H1 (cell line): ENCODE data around the gene ADCK1. TPM values are rescaled to one million over a fixed set of nuclear protein-coding genes. Genes with fewer than 3 reads are reported as not detected.
"Not testable (repeated sequence)": the region's sequence is repeated elsewhere in the genome, so short reads cannot be mapped to it uniquely, and the experiment has no call there.

ENCODE experiments used
- CTCF ChIA-PET: fragments of 300-600 bp; sonication (Branson Sonifier 250); formaldehyde crosslinking; loops from one replicate; lab custom pipeline; 2021; ENCODE audit not compliant: partially characterized antibody; lab: Charles Lee
- POLR2A ChIA-PET: fragments of 300-600 bp; sonication (Branson Sonifier 250); formaldehyde crosslinking; loops from one replicate; lab custom pipeline; 2021; ENCODE audit warnings: inconsistent platforms; ENCODE audit not compliant: partially characterized antibody; lab: Charles Lee
- DNase-seq, 2 experiments: peaks; one replicate each; pipeline versions ENCODE4 v3.0.0 to v3.0.0-alpha.2; 2010 to 2022; ENCODE audit warnings: low spot score in 2 of 2, low read depth in 1 of 2, mixed read lengths in 1 of 2
- FAIRE-seq: peaks from 2 replicates; lab custom pipeline; 2011; peaks lifted over from hg19 to GRCh38; lab: Jason Lieb, UNC
- H2AFZ ChIP-seq: 2 replicates; pipeline ENCODE4 v1.8.1; 2012; ENCODE audit warnings: low read length, inconsistent platforms
- H2AK5ac ChIP-seq: 2 replicates; pipeline ENCODE4 v1.6.1; 2013; ENCODE audit warnings: low read depth, low read length
- H2BK120ac ChIP-seq: replicated peaks from 2 replicates; pipeline ENCODE3; 2013; ENCODE audit warnings: low read depth, low read length, inconsistent platforms
- H2BK12ac ChIP-seq: 2 replicates; pipeline ENCODE4 v1.6.1; 2013; ENCODE audit warnings: low read depth, low read length
- H2BK15ac ChIP-seq: 2 replicates; pipeline ENCODE4 v1.6.1; 2013; ENCODE audit warnings: low read length
- H2BK20ac ChIP-seq: 2 replicates; pipeline ENCODE4 v1.6.1; 2013; ENCODE audit warnings: low read length
- H2BK5ac ChIP-seq: 2 replicates; pipeline ENCODE4 v1.6.1; 2013; ENCODE audit warnings: low read depth, low read length
- H3K14ac ChIP-seq: 2 replicates; pipeline ENCODE4 v1.6.1; 2013; ENCODE audit warnings: inconsistent platforms; ENCODE audit not compliant: insufficient read length
- H3K18ac ChIP-seq: 2 replicates; pipeline ENCODE4 v1.6.1; 2013; ENCODE audit warnings: low read length; ENCODE audit errors: extremely low read depth
- H3K23ac ChIP-seq: 2 replicates; pipeline ENCODE4 v1.6.1; 2013; ENCODE audit warnings: inconsistent platforms; ENCODE audit not compliant: insufficient read length
- H3K23me2 ChIP-seq: 2 replicates; pipeline ENCODE4 v1.6.1; 2013; ENCODE audit warnings: low read depth, low read length
- H3K27ac ChIP-seq: 2 replicates; pipeline ENCODE4 v1.6.1; 2011; ENCODE audit warnings: low read depth, low read length, inconsistent platforms
- H3K27me3 ChIP-seq, 4 experiments: replicated peaks in 1 of 4; 1 replicate in 1 of 4; 2 replicates in 3 of 4; pipeline versions ENCODE4 v1.6.1 to v1.8.1; 2011 to 2013; ENCODE audit warnings: low read length in 3 of 4, mild to moderate bottlenecking in 3 of 4, inconsistent platforms in 2 of 4, mixed read lengths in 2 of 4, moderate library complexity in 1 of 4; ENCODE audit not compliant: control insufficient read depth in 3 of 4, insufficient read depth in 3 of 4; ENCODE audit errors: extremely low read depth in 1 of 4
- H3K36me3 ChIP-seq, 4 experiments: 2 replicates each; pipeline versions ENCODE4 v1.6.1 to v1.8.1; 2011 to 2013; ENCODE audit warnings: mild to moderate bottlenecking in 4 of 4, low read length in 3 of 4, moderate library complexity in 2 of 4, control low read depth in 1 of 4, inconsistent platforms in 1 of 4; ENCODE audit not compliant: insufficient read depth in 4 of 4, control insufficient read depth in 2 of 4
- H3K4ac ChIP-seq: replicated peaks from 2 replicates; pipeline ENCODE3; 2013; ENCODE audit warnings: low read length, low read depth, mixed read lengths, inconsistent platforms; ENCODE audit not compliant: insufficient read length
- H3K4me1 ChIP-seq, 4 experiments: replicated peaks in 1 of 4; 1 replicate in 1 of 4; 2 replicates in 3 of 4; pipeline versions ENCODE4 v1.6.1 to v1.8.1; 2011 to 2013; ENCODE audit warnings: low read length in 3 of 4, inconsistent platforms in 2 of 4, mixed read lengths in 1 of 4; ENCODE audit not compliant: insufficient read depth in 4 of 4, control insufficient read depth in 3 of 4
- H3K4me2 ChIP-seq, 2 experiments: 2 replicates each; pipeline versions ENCODE4 v1.6.1 to v1.8.1; 2011 to 2013; ENCODE audit warnings: low read depth in 2 of 2, low read length in 2 of 2, control low read depth in 1 of 2, inconsistent platforms in 1 of 2, mild to moderate bottlenecking in 1 of 2; ENCODE audit not compliant: insufficient read depth in 1 of 2
- H3K4me3 ChIP-seq, 4 experiments: fragments of 200-600, 300-600 bp in 1 of 4; sonication (generic), shearing (Covaris generic), sonication (Bioruptor Twin) in 1 of 4; 2 replicates each; pipeline versions ENCODE4 v1.5.1 to v1.8.1; 2011 to 2016; ENCODE audit warnings: low read length in 4 of 4, low read depth in 3 of 4, control low read depth in 2 of 4, inconsistent platforms in 2 of 4, mild to moderate bottlenecking in 2 of 4, mixed read lengths in 1 of 4, moderate library complexity in 1 of 4; ENCODE audit not compliant: insufficient read depth in 2 of 4; ENCODE audit errors: extremely low read depth in 1 of 4
- H3K56ac ChIP-seq: replicated peaks from 2 replicates; pipeline ENCODE3; 2013; ENCODE audit warnings: low read depth, mild to moderate bottlenecking, mixed read lengths, low read length, inconsistent platforms; ENCODE audit not compliant: insufficient read length
- H3K79me1 ChIP-seq: 2 replicates; pipeline ENCODE4 v1.6.1; 2013; ENCODE audit warnings: low read depth, low read length, control low read depth
- H3K79me2 ChIP-seq, 2 experiments: 2 replicates each; pipeline versions ENCODE4 v1.6.1 to v1.8.1; 2012 to 2013; ENCODE audit warnings: low read length in 2 of 2, mild to moderate bottlenecking in 2 of 2, inconsistent platforms in 1 of 2; ENCODE audit not compliant: insufficient read depth in 2 of 2, control insufficient read depth in 1 of 2
- H3K9ac ChIP-seq, 4 experiments: replicated peaks in 1 of 4; 1 replicate in 1 of 4; 2 replicates in 3 of 4; pipeline versions ENCODE4 v1.6.1 to v1.8.1; 2011 to 2013; ENCODE audit warnings: low read depth in 3 of 4, low read length in 3 of 4, control low read depth in 2 of 4, mild to moderate bottlenecking in 2 of 4, moderate library complexity in 2 of 4, inconsistent platforms in 1 of 4; ENCODE audit errors: extremely low read depth in 1 of 4
- H3K9me3 ChIP-seq, 2 experiments: 2 replicates each; pipeline versions ENCODE4 v1.6.1 to v1.8.1; 2012 to 2013; ENCODE audit warnings: mild to moderate bottlenecking in 2 of 2, moderate library complexity in 2 of 2, control low read depth in 1 of 2, inconsistent platforms in 1 of 2, low read depth in 1 of 2, low read length in 1 of 2, mixed read lengths in 1 of 2; ENCODE audit not compliant: insufficient read depth in 2 of 2
- H4K20me1 ChIP-seq, 2 experiments: replicated peaks in 1 of 2; 2 replicates each; pipeline versions ENCODE3 to v1.8.1; 2011 to 2013; ENCODE audit warnings: inconsistent platforms in 2 of 2, low read length in 2 of 2, mild to moderate bottlenecking in 1 of 2; ENCODE audit not compliant: insufficient read depth in 2 of 2, control insufficient read depth in 1 of 2
- H4K5ac ChIP-seq: 2 replicates; pipeline ENCODE4 v1.6.1; 2013; ENCODE audit warnings: low read length, low read depth, mixed read lengths, inconsistent platforms; ENCODE audit not compliant: insufficient read length
- H4K8ac ChIP-seq: 2 replicates; pipeline ENCODE4 v1.8.0; 2013; ENCODE audit warnings: mild to moderate bottlenecking, moderate library complexity, low read length, inconsistent platforms; ENCODE audit not compliant: insufficient read depth; ENCODE audit errors: extremely low read depth
- H4K91ac ChIP-seq: replicated peaks from 2 replicates; pipeline ENCODE3; 2013; ENCODE audit warnings: low read length, mixed read lengths, inconsistent platforms; ENCODE audit not compliant: insufficient read length
- WGBS, 2 experiments: shearing (Covaris generic) in 1 of 2; methylation state at CpG; one replicate each; pipeline versions ENCODE4 v1.1.6 to v1.1.7; 2013 to 2015; ENCODE audit warnings: low lambda C conversion rate in 2 of 2, mixed read lengths in 2 of 2, inconsistent platforms in 1 of 2, low coverage in 1 of 2, missing lambda C conversion rate in 1 of 2; ENCODE audit not compliant: insufficient replicate concordance in 2 of 2, insufficient coverage in 1 of 2, insufficient read length in 1 of 2; ENCODE audit errors: extremely low coverage in 1 of 2, missing lambda C conversion rate in 1 of 2; 5-methylcytosine and 5-hydroxymethylcytosine counted together
- polyA plus RNA-seq, 7 experiments: library from polyadenylated mRNA; depleted of rRNA in 3 of 7; stranded (reverse) in 5 of 7; unstranded in 2 of 7; fragments of >200 nt in 5 of 7; fragments of 200-250 nt in 2 of 7; gene quantifications; 1 replicate in 5 of 7; 2 replicates in 1 of 7; 4 replicates in 1 of 7; pipeline versions ENCODE4 v1.2.1 to v1.2.3, GENCODE V29; 2011 to 2013; ENCODE audit warnings: missing spikeins in 2 of 7, mixed read lengths in 2 of 7
- total RNA-seq: library from RNA; stranded (reverse); fragmentation: NEBNext Ultra II Directional; extraction: Animal tissue kit (Norgen Biotek cat#: 25700); gene quantifications from 2 replicates; pipeline ENCODE4 v1.2.1, GENCODE V29; 2021

Gene ADCK1
- total and polyA plus RNA-seq, 2 of the 8 experiments (the other 6 are each of a cell fraction or from before 2014, with no cell fraction given) = 11.0 to 16.8 TPM

- H3K79me1 ChIP-seq, H2BK15ac ChIP-seq, H3K27ac ChIP-seq, H3K9ac ChIP-seq, H4K8ac ChIP-seq, H3K18ac ChIP-seq, H4K91ac ChIP-seq, FAIRE-seq, H2BK12ac ChIP-seq, H3K4ac ChIP-seq, H3K14ac ChIP-seq, H2BK120ac ChIP-seq, H3K27me3 ChIP-seq, H3K4me2 ChIP-seq, H2BK5ac ChIP-seq, H2BK20ac ChIP-seq, H4K20me1 ChIP-seq, H2AK5ac ChIP-seq, H3K9me3 ChIP-seq, DNase-seq, H3K56ac ChIP-seq, H3K23me2 ChIP-seq, H2AFZ ChIP-seq, H3K79me2 ChIP-seq, H3K4me1 ChIP-seq, H3K23ac ChIP-seq, H3K36me3 ChIP-seq, H4K5ac ChIP-seq, H3K4me3 ChIP-seq, POLR2A ChIA-PET: not testable (repeated sequence)
- 87% methylated on average over 6 of the region's 6 CpGs; no CpG with 5 or more reads in 1 of the 2 experiments for WGBS, 2 experiments
- CTCF ChIA-PET = interaction anchor here (0.8 to 1.4 kb wide), 2 partner anchors 9 to 13 kb away, joined by 3 to 4 read pairs; partner anchors contain the start of gene ADCK1
Observed at GRCh38 chr14:77812682-77813081, 12.8 kb downstream of the ADCK1 start.
